ENCODE results near the gene GUCY2D. TPM values are rescaled to one million over a fixed set of nuclear protein-coding genes. Genes with fewer than 3 reads are reported as not detected.

GUCY2D gene
- total and polyA plus RNA-seq, 8 donors: 0.13 to 3.4 (median 0.73) TPM; not detected in 4

DNA sequence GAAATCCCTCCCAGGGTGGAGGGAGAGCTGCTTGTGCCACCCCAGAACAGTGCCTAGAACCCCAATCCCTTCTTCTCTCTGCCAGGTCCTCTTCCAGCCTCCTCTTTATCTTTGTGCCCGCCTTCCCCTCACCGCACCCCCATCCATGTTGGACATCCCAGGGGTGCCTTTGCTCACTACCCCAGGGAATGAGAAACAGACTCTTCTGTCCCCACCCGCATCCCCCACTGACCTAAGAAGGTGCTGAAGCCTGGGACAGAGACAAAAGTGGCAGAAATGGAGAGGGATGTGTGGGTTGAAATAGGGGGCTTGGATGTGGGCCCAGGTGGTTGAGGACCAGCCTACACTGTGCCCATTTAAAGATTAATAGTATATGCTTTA, 53.4 kb downstream of the GUCY2D start:
- Histone ChIP-seq H3K9me3 (no peaks in the 10 kb centered on the region), H3K4me3 (no peak overlapping the region), H3K4me1 (peaks cover 9 to 40% of the 10 kb centered on the region in 2 donors), H3K27me3 (peaks cover 8 to 35% of the 10 kb centered on the region in 2 donors), H3K27ac (peak overlapping the region; percentile 77 to 83), H3K36me3 (no peaks in the 10 kb centered on the region)
- DNase-seq: no peak
- intact Hi-C loops (cut with DNase I): no loop called here
- TF ChIP-seq CTCF (IDR thresholded peaks at IDR 0.05): no peak
- no peak for ATAC-seq

DNA sequence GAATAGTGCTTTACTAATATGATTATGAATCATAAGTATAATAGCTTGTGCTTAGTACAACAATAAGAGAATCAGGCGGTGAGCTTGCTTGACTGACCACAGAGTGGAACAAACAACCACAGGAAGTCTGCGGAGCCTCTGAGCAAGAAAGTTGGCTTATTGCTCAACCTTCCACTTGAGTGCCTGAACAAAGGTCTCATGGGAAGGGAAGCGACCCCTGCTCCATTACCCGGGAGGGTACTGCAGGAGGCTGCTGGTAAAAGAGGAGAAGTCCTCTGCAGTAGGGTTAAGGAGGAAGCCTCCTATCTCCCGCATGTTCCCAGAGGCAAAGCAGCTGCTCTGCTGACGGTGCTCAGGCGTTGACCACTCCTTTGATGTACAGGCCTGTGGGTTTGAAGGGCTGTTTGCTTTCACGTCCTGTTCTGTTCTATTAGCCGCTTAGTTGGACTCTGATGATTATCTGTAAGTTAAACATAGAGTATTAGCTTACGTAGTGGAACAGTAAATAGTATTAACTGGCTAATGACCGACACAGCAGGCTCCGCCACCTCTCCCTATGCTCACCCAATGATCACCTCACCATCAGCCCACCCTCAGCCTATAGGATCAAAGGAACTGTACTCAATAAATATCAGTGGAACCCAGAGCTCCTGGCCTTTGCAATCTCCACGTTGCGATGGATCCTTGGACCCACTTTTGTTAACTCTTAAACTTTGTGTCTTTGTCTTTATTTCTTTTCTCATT, 54.0 kb downstream of the GUCY2D start:
- Histone ChIP-seq H3K4me1 (peaks cover 9 to 40% of the 10 kb centered on the region in 2 donors), H3K27ac (peak overlapping the region; percentile 77 to 83), H3K4me3 (peak overlapping the region in 1 of 2 donors; percentile 31), H3K36me3 (no peaks in the 10 kb centered on the region), H3K27me3 (peaks cover 13 to 41% of the 10 kb centered on the region in 2 donors), H3K9me3 (no peaks in the 10 kb centered on the region)
- DNase-seq: peak in 3 of 4 donors; percentile 35 to 84 (median 46)
- peak; percentile 65 for ATAC-seq
- TF ChIP-seq CTCF (IDR thresholded peaks at IDR 0.05): no peak
- intact Hi-C loops (cut with DNase I): no loop called here

- H3K4me3 ChIP-seq: peak overlapping the region in 1 of 2 donors; percentile 31
- peak; percentile 31 for ATAC-seq
These were observed 54.7 kb downstream of the GUCY2D start for GRCh38 chr17:8056976-8057625.

GRCh38 chr17:8057691-8058114, 55.3 kb downstream of the GUCY2D start:
- peak in 2 of 4 donors; percentile 76 to 79 for DNase-seq
- intact Hi-C loops (cut with DNase I): no loop called here
- TF ChIP-seq CTCF (IDR thresholded peaks at IDR 0.05): peak; percentile 72 to 80
- Histone ChIP-seq H3K36me3 (no peaks in the 10 kb centered on the region), H3K4me1 (peaks cover 9 to 40% of the 10 kb centered on the region in 2 donors), H3K27me3 (peaks cover 25 to 54% of the 10 kb centered on the region in 2 donors), H3K27ac (peak overlapping the region; percentile 77 to 83), H3K9me3 (no peaks in the 10 kb centered on the region), H3K4me3 (peak overlapping the region in 1 of 2 donors; percentile 31)
- ATAC-seq: peak; percentile 74

More at GRCh38 chr17:8056976-8057625, 54.7 kb downstream of the GUCY2D start:
- Histone ChIP-seq H3K27me3 (peaks cover 20 to 48% of the 10 kb centered on the region in 2 donors), H3K36me3 (no peaks in the 10 kb centered on the region), H3K4me1 (peaks cover 9 to 40% of the 10 kb centered on the region in 2 donors), H3K27ac (peak overlapping the region; percentile 77 to 83), H3K9me3 (no peaks in the 10 kb centered on the region)
- intact Hi-C loops (cut with DNase I): no loop called here
- DNase-seq: no peak
- TF ChIP-seq CTCF (IDR thresholded peaks at IDR 0.05): no peak

- Histone ChIP-seq H3K9me3 (no peaks in the 10 kb centered on the region), H3K4me3 (peak overlapping the region in 1 of 2 donors; percentile 31), H3K36me3 (no peaks in the 10 kb centered on the region), H3K27me3 (peaks cover 33 to 68% of the 10 kb centered on the region in 2 donors), H3K27ac (peak overlapping the region in 1 of 2 donors; percentile 8), H3K4me1 (peaks cover 9 to 40% of the 10 kb centered on the region in 2 donors)
- no peak for ATAC-seq
- no peak for DNase-seq
- intact Hi-C loops (cut with DNase I): no loop called here
- TF ChIP-seq CTCF (IDR thresholded peaks at IDR 0.05): no peak
These were observed 56.7 kb downstream of the GUCY2D start for GRCh38 chr17:8059131-8059530.

All from left lung (tissue), 10 donors.